HEK293 (cell line): Measurements from ENCODE around the gene STK38.

Source experiments
- CTCF ChIA-PET: fragments of 350-600 bp; formaldehyde crosslinking; extraction: SDS; loops from one replicate; lab custom pipeline; 2021; ENCODE audit warnings: antibody characterized with exemption; lab: Yijun Ruan, JAX
- POLR2A ChIA-PET: fragments of 300-600 bp; formaldehyde crosslinking; extraction: SDS; loops from one replicate; lab custom pipeline; 2020; ENCODE audit warnings: antibody characterized with exemption, inconsistent platforms; lab: Yijun Ruan, JAX
- H3K27ac ChIP-seq: fragments of 200-500 bp; sonication (Bioruptor generic); 2 replicates; pipeline ENCODE4 v1.5.1; 2014; ENCODE audit warnings: low read depth, low read length, control low read depth, inconsistent platforms; ENCODE audit errors: extremely low read depth
- H3K36me3 ChIP-seq, 2 experiments: fragments of 200-500 bp in 1 of 2; sonication (Bioruptor generic) in 1 of 2; 1 replicate in 1 of 2; 2 replicates in 1 of 2; pipeline ENCODE4 v1.5.1; 2014 to 2017; ENCODE audit warnings: inconsistent platforms in 2 of 2, low read length in 2 of 2; ENCODE audit not compliant: control insufficient read depth in 2 of 2, insufficient read depth in 1 of 2
- H3K4me1 ChIP-seq: fragments of 200-500 bp; sonication (Bioruptor generic); 2 replicates; pipeline ENCODE4 v1.5.1; 2014; ENCODE audit warnings: mild to moderate bottlenecking, low read length, inconsistent platforms; ENCODE audit not compliant: control insufficient read depth, insufficient read depth
- H3K4me3 ChIP-seq: 2 replicates; pipeline ENCODE4 v1.5.1; 2011; ENCODE audit warnings: low read depth, mild to moderate bottlenecking, control low read depth, low read length, moderate library complexity
- H3K9me3 ChIP-seq: fragments of 200-500 bp; sonication (Bioruptor generic); 2 replicates; pipeline ENCODE4 v1.5.1; 2014; ENCODE audit warnings: low read depth, low read length, inconsistent platforms; ENCODE audit not compliant: control insufficient read depth, insufficient read depth
- ATF2 ChIP-seq: fragments of 450-650 bp; formaldehyde crosslinking; IDR thresholded peaks from 2 replicates; pipeline ENCODE4 v1.5.1; 2016; ENCODE audit warnings: missing biosample characterization, missing genetic modification characterization, low read depth
- BCL11B ChIP-seq: fragments of 450-650 bp; formaldehyde crosslinking; IDR thresholded peaks from 2 replicates; pipeline ENCODE4 v1.5.1; 2016; ENCODE audit warnings: low read depth, missing biosample characterization, missing genetic modification characterization
- KLF17 ChIP-seq: fragments of 450-650 bp; formaldehyde crosslinking; IDR thresholded peaks from 2 replicates; pipeline ENCODE4 v1.5.1; 2016; ENCODE audit warnings: missing biosample characterization, missing genetic modification characterization
- OSR2 ChIP-seq: fragments of 450-650 bp; formaldehyde crosslinking; IDR thresholded peaks from 2 replicates; pipeline ENCODE4 v1.5.1; 2016; ENCODE audit warnings: missing biosample characterization, missing genetic modification characterization
- PRDM2 ChIP-seq: fragments of 450-650 bp; formaldehyde crosslinking; IDR thresholded peaks from 2 replicates; pipeline ENCODE4 v1.5.1; 2016; ENCODE audit warnings: missing biosample characterization, missing genetic modification characterization, borderline replicate concordance
- REST ChIP-seq: fragments of 450-650 bp; formaldehyde crosslinking; IDR thresholded peaks from 2 replicates; pipeline ENCODE4 v1.5.1; 2016; ENCODE audit warnings: missing biosample characterization, missing genetic modification characterization
- ZNF10 ChIP-seq: fragments of 450-650 bp; formaldehyde crosslinking; IDR thresholded peaks from 2 replicates; pipeline ENCODE4 v1.5.1; 2017; ENCODE audit warnings: missing biosample characterization, missing genetic modification characterization
- ZNF157 ChIP-seq: fragments of 450-650 bp; formaldehyde crosslinking; IDR thresholded peaks from 2 replicates; pipeline ENCODE4 v1.5.1; 2016; ENCODE audit warnings: missing biosample characterization, missing genetic modification characterization
- ZNF335 ChIP-seq: fragments of 450-650 bp; formaldehyde crosslinking; conservative IDR thresholded peaks from 2 replicates; pipeline ENCODE4 v1.5.1; 2016; ENCODE audit warnings: missing biosample characterization, missing genetic modification characterization
- ZNF514 ChIP-seq: fragments of 450-650 bp; formaldehyde crosslinking; IDR thresholded peaks from 2 replicates; pipeline ENCODE4 v1.5.1; 2016; ENCODE audit warnings: missing biosample characterization, missing genetic modification characterization

The STK38 gene

GRCh38 chr6:36566418-36566905, 19.2 kb upstream of the STK38 start (continued):
- TF ChIP-seq OSR2 (tag by site-specific recombination) (no peak), ATF2 (tag by site-specific recombination) (no peak), ZNF157 (no peak), KLF17 (tag by site-specific recombination) (no peak), BCL11B (no peak), PRDM2 (tag by site-specific recombination) (no peak), ZNF10 (tag by site-specific recombination) (no peak)
- TF ChIP-seq, all 188 proteins: peak for 0

- no peak overlapping the region for H3K27ac ChIP-seq
- H3K4me3 ChIP-seq = no peak overlapping the region
- ChIA-PET CTCF (no interaction called here), POLR2A (interaction anchor here (0.9 to 1.5 kb wide), 2 partner anchors 8 to 31 kb away, joined by 3 to 9 read pairs; no protein-coding TSS in a partner anchor)
- no peaks in the 10 kb centered on the region for H3K36me3 ChIP-seq
- H3K4me1 ChIP-seq = no peaks in the 10 kb centered on the region; the same call in 1 of the 2 replicates
- no peaks in the 10 kb centered on the region for H3K9me3 ChIP-seq
- TF ChIP-seq ZNF335 (tag by site-specific recombination) = peak; percentile 84
- no peak for TF ChIP-seq ZNF514
- TF ChIP-seq REST = peak; percentile 63
Observed at GRCh38 chr6:36563928-36564284, 16.6 kb upstream of the STK38 start.
